BJ (cell line): ENCODE results near the gene CCT3. TPM values are rescaled to one million over a fixed set of nuclear protein-coding genes. Genes with fewer than 3 reads are reported as not detected.

Experiments
- CTCF ChIA-PET: fragments of 350-600 bp; formaldehyde crosslinking; extraction: SDS; loops from one replicate; lab custom pipeline; 2021; ENCODE audit warnings: antibody characterized with exemption, inconsistent platforms; lab: Yijun Ruan, JAX
- POLR2A ChIA-PET: fragments of 300-600 bp; sonication (Branson Sonifier 250); formaldehyde crosslinking; extraction: SDS; loops from one replicate; lab custom pipeline; 2021; ENCODE audit warnings: antibody characterized with exemption; lab: Charles Lee
- DNase-seq: peaks from one replicate; pipeline ENCODE4 v3.0.0-alpha.2; 2011; ENCODE audit warnings: low read depth
- H3K27me3 ChIP-seq: 2 replicates; pipeline ENCODE4 v1.6.0; 2011; ENCODE audit warnings: low read length; ENCODE audit not compliant: control insufficient read depth, insufficient read depth
- H3K36me3 ChIP-seq: 2 replicates; pipeline ENCODE4 v1.5.1; 2011; ENCODE audit warnings: low read length; ENCODE audit not compliant: control insufficient read depth, insufficient read depth
- H3K4me3 ChIP-seq: 2 replicates; pipeline ENCODE4 v1.5.1; 2011; ENCODE audit warnings: low read depth, mild to moderate bottlenecking, control low read depth, low read length
- CTCF ChIP-seq: IDR thresholded peaks from 2 replicates; pipeline ENCODE4 v1.5.1; 2011; ENCODE audit warnings: low read depth, mild to moderate bottlenecking, control low read depth, inconsistent platforms, low read length, moderate library complexity; ENCODE audit not compliant: insufficient read depth
- polyA plus RNA-seq: library from polyadenylated mRNA; depleted of rRNA; stranded (reverse); fragments of >200 nt; gene quantifications from 2 replicates; pipeline ENCODE4 v1.2.3, GENCODE V29; 2011

Gene CCT3
- polyA plus RNA-seq, 1 experiment, result 275 TPM

DNA sequence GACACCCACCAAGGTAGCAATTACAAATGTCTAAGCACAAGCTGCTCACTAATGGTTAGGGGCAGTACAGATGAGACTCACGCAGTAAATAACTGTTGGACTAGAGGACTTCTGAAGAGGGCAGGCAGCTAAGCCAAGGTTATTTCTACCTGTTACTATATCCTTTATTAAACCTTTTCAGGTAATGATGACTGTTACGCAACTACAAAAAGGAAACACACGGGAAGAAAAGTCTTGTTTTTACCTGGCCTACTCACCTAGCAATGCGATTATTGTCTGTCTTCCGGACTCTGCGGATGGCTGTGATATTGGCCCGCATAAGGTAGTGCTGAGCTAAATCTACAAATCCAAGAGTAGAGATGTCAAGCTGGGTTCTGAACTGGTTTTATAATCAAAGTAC, 21.2 kb downstream of the CCT3 start:
- H3K36me3 ChIP-seq, result peaks cover 28% of the 10 kb centered on the region
- no peak overlapping the region for H3K4me3 ChIP-seq
- ChIA-PET CTCF (interaction anchor here (0.8 to 2.2 kb wide), 4 partner anchors 9 to 226 kb away, joined by 3 to 7 read pairs (median 3); no protein-coding TSS in a partner anchor), POLR2A (no interaction called here)
- no peak for DNase-seq
- H3K27me3 ChIP-seq, result no peaks in the 10 kb centered on the region
- TF ChIP-seq CTCF, result no peak

DNA sequence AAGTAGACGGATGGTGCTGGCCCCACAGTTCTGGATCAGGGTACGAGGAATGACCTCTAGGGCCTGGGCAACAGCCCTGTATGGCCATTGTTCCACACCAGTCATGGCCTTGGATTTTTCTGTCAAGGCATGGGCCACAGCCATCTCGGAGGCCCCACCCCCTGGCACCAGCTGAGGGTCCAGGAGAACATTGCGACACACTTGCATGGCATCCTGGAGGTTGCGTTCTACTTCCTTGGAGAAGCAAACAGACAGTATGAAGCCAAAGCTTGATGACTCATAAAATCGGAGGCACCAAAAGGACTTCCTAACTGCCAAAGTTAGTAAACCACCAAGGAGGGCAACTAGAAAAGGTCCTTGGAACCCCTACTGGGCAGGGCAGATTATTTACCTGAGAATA, 27.1 kb downstream of the CCT3 start:
- ChIA-PET CTCF (interaction anchor here (1.5 to 4.7 kb wide), 2 partner anchors 8 to 11 kb away, joined by 4 to 25 read pairs; no protein-coding TSS in a partner anchor), POLR2A (no interaction called here)
- no peaks in the 10 kb centered on the region for H3K27me3 ChIP-seq
- TF ChIP-seq CTCF, result no peak
- no peak for DNase-seq
- H3K4me3 ChIP-seq, result no peak overlapping the region
- H3K36me3 ChIP-seq, result peaks cover 11% of the 10 kb centered on the region

- CTCF ChIA-PET, result interaction anchor here (1.2 to 4.7 kb wide), 2 partner anchors 9 to 11 kb away, joined by 3 to 25 read pairs; no protein-coding TSS in a partner anchor
These were observed 30.0 kb downstream of the CCT3 start for GRCh38 chr1:156308078-156308477.

DNA sequence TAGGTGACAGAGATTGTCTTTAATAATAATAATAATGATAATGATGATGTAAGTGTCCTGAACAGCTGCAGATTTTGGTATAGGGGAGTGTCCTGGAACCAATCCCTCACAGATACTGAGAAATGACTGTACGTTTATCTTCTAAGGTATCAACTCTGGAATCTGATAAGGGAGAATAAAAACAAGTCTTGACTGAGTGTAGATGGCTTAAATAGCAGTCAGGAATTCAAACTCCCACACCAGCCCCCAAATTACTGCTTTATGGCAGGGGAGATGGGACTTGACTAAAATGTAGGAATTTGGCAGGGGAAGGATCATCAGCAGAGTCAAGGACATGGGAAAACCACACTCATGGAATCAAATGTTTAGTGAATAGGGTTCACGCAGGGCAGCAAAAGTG, 32.9 kb downstream of the CCT3 start:
- H3K36me3 ChIP-seq, result peaks cover 3% of the 10 kb centered on the region
- H3K4me3 ChIP-seq, result no peak overlapping the region
- CTCF ChIA-PET, result interaction anchor here (0.7 to 2.9 kb wide), 2 partner anchors 14 to 40 kb away, joined by 3 to 8 read pairs; no protein-coding TSS in a partner anchor
- H3K27me3 ChIP-seq, result no peaks in the 10 kb centered on the region
- TF ChIP-seq CTCF, result no peak
- no peak for DNase-seq
- POLR2A ChIA-PET, result no interaction called here

More at GRCh38 chr1:156308078-156308477, 30.0 kb downstream of the CCT3 start:
- Histone ChIP-seq H3K27me3 (no peaks in the 10 kb centered on the region), H3K4me3 (no peak overlapping the region), H3K36me3 (peaks cover 11% of the 10 kb centered on the region)
- POLR2A ChIA-PET, result no interaction called here
- no peak for DNase-seq
- TF ChIP-seq CTCF, result no peak

DNA sequence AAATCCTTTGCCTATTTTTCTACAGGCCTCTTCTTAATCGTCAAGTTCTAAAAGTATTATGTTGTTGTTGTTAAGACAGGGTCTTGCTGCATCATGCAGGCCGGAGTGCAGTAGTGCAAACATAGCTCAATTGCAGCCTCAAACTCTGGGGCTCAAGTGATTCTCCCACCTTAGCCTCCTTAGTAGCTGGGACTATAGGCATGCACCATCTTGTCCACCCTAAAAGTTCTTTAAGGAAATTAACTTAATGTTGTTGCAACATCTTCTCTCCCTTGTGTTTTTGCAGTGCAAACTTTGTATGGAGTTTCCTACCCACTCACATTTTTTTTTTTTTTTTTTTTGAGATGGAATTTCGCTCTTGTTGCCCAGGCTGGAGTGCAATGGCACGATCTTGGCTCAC, 34.9 kb downstream of the CCT3 start:
- POLR2A ChIA-PET, result no interaction called here
- CTCF ChIA-PET, result interaction anchor here (0.9 to 2.9 kb wide), 3 partner anchors 9 to 30 kb away, joined by 3 to 8 read pairs (median 3); no protein-coding TSS in a partner anchor
- Histone ChIP-seq H3K36me3 (no peaks in the 10 kb centered on the region), H3K4me3 (no peak overlapping the region), H3K27me3 (no peaks in the 10 kb centered on the region)
- no peak for DNase-seq
- no peak for TF ChIP-seq CTCF
